ENCODE data around the gene ALOX15. TPM values are rescaled to one million over a fixed set of nuclear protein-coding genes. Genes with fewer than 3 reads are reported as not detected.

The ALOX15 gene
- total RNA-seq, 2 experiments from 2014 or later = 1.8 TPM; not detected in 1

DNA sequence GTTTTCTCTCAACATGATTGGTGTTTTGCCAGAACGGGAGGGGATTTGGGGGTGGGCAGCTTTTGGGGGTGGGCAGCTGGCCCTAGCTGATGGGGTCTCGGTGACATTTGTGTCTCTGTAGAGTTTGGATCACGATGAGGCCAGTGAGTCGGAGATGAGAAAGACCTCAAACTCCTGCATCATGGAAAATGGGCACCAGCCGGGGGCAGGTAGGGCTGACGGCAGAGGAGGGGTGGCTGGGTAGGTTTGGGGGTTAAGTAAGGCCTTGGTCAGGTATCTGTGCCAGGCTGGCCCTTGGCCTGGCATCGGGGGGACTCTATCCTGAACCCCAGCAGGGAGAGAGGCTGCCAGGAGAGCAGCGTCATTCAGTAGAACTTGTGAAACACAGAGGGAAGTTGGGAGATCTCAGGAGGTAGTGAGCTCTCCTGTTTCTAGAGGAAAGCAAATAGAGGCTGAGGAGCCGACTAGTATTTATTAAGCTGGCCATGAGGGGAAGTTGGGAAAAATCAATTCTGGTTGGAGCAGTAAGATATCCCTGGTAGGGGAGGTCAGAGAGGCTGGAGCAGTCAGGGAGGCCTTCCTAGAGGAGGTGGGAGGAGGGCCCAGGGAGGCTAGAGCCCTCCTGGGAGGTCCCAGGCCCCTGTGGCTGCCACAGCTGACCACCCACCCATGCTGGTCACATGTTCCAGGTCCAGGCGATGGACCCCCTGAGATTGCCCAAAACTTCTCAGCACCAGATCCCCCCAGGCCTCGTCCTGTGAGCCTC, 49.1 kb downstream of the ALOX15 start:
- Histone ChIP-seq H3K79me2 (ENCODE audit: insufficient read depth, low read depth, low read length) (no peaks in the 10 kb centered on the region), H3K27ac (ENCODE audit: low read depth, low read length, poor library complexity, severe bottlenecking) (no peak overlapping the region), H2AFZ (ENCODE audit: low read length) (no peak overlapping the region), H3K9me2 (ENCODE audit: insufficient read depth, low read length) (no peaks in the 10 kb centered on the region), H3K4me3 (ENCODE audit: low read depth, low read length, poor library complexity, severe bottlenecking) (no peak overlapping the region), H3K9me3 (ENCODE audit: low read length) (no peaks in the 10 kb centered on the region), H3K4me2 (ENCODE audit: low read length) (no peak overlapping the region), H4K20me1 (ENCODE audit: insufficient read depth, low read length) (no peaks in the 10 kb centered on the region), H3K4me1 (ENCODE audit: insufficient read depth, low read length, poor library complexity, severe bottlenecking) (no peaks in the 10 kb centered on the region), H3K36me3 (ENCODE audit: insufficient read depth, low read length) (no peaks in the 10 kb centered on the region)
- no peak for DNase-seq (ENCODE audit: low spot score)
- BruUV-seq (replicated peaks) = no TSS peak
- intact Hi-C loops (cut with micrococcal nuclease; ENCODE audit: unreplicated experiment) = no loop called here
- no peak for TF ChIP-seq EZH2phosphoT487 (IDR thresholded peaks at IDR 0.05; ENCODE audit: borderline replicate concordance, low read depth, low read length)
- TF ChIP-seq, protein P1, sequence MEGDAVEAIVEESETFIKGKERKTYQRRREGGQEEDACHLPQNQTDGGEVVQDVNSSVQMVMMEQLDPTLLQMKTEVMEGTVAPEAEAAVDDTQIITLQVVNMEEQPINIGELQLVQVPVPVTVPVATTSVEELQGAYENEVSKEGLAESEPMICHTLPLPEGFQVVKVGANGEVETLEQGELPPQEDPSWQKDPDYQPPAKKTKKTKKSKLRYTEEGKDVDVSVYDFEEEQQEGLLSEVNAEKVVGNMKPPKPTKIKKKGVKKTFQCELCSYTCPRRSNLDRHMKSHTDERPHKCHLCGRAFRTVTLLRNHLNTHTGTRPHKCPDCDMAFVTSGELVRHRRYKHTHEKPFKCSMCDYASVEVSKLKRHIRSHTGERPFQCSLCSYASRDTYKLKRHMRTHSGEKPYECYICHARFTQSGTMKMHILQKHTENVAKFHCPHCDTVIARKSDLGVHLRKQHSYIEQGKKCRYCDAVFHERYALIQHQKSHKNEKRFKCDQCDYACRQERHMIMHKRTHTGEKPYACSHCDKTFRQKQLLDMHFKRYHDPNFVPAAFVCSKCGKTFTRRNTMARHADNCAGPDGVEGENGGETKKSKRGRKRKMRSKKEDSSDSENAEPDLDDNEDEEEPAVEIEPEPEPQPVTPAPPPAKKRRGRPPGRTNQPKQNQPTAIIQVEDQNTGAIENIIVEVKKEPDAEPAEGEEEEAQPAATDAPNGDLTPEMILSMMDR (conservative IDR thresholded peaks at IDR 0.05; ENCODE audit: low read length) = no peak
- CTCF ChIA-PET (ENCODE audit: unreplicated experiment) = no interaction called here
- POLR2A ChIA-PET = interaction anchor here (0.6 kb wide), 2 partner anchors 38 to 103 kb away, joined by 4 to 6 read pairs; no protein-coding TSS in a partner anchor

DNA sequence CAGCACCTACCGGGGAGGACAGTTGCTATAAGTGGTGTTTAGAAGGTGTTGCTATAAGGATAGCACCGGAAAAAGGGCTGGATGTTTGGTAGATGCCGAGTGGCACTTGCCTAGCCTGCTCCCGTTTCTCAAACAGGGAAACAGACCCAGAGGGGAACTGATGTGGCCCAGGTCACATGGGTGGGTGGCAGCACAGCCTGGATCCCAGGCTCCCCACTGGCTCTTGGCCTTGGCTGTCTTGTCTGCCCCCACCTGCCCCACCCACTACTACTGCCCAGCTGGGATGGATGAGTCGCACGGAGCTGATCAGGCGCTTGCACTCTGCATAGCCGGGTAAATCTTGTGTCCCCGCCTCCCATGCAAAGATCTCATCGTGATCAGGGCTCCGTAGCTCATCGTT, 49.9 kb downstream of the ALOX15 start:
- H3K36me3 ChIP-seq (ENCODE audit: insufficient read depth, low read length) = no peaks in the 10 kb centered on the region
- intact Hi-C loops (cut with micrococcal nuclease; ENCODE audit: unreplicated experiment) = no loop called here
- CTCF ChIA-PET (ENCODE audit: unreplicated experiment) = no interaction called here

More for the DNA sequence above, 49.9 kb downstream of the ALOX15 start:
- Histone ChIP-seq H3K4me1 (ENCODE audit: insufficient read depth, low read length, poor library complexity, severe bottlenecking) (no peaks in the 10 kb centered on the region), H3K4me2 (ENCODE audit: low read length) (no peak overlapping the region), H3K9me3 (ENCODE audit: low read length) (no peaks in the 10 kb centered on the region), H3K4me3 (ENCODE audit: low read depth, low read length, poor library complexity, severe bottlenecking) (no peak overlapping the region), H3K79me2 (ENCODE audit: insufficient read depth, low read depth, low read length) (no peaks in the 10 kb centered on the region), H3K27ac (ENCODE audit: low read depth, low read length, poor library complexity, severe bottlenecking) (no peak overlapping the region), H2AFZ (ENCODE audit: low read length) (no peak overlapping the region), H4K20me1 (ENCODE audit: insufficient read depth, low read length) (no peaks in the 10 kb centered on the region), H3K9me2 (ENCODE audit: insufficient read depth, low read length) (no peaks in the 10 kb centered on the region)
- TF ChIP-seq, protein P1 (conservative IDR thresholded peaks at IDR 0.05; ENCODE audit: low read length) = no peak
- POLR2A ChIA-PET = interaction anchor here (0.6 kb wide), 1 partner anchor 102 kb away, joined by 4 read pairs; no protein-coding TSS in a partner anchor
- DNase-seq (ENCODE audit: low spot score) = no peak
- no TSS peak for BruUV-seq (replicated peaks)

Data from OCI-LY7 (cell line).